ENCODE data around the gene DVL2. TPM values are rescaled to one million over a fixed set of nuclear protein-coding genes. Genes with fewer than 3 reads are reported as not detected.
A peak's percentile ranks its signal among the peaks of the same experiment; 100 is the strongest.

The DVL2 gene
- total and polyA plus RNA-seq, 2 of the 13 experiments (the other 11 are each of a cell fraction or from before 2014, with no cell fraction given) = 5.7 to 38.2 TPM

DNA sequence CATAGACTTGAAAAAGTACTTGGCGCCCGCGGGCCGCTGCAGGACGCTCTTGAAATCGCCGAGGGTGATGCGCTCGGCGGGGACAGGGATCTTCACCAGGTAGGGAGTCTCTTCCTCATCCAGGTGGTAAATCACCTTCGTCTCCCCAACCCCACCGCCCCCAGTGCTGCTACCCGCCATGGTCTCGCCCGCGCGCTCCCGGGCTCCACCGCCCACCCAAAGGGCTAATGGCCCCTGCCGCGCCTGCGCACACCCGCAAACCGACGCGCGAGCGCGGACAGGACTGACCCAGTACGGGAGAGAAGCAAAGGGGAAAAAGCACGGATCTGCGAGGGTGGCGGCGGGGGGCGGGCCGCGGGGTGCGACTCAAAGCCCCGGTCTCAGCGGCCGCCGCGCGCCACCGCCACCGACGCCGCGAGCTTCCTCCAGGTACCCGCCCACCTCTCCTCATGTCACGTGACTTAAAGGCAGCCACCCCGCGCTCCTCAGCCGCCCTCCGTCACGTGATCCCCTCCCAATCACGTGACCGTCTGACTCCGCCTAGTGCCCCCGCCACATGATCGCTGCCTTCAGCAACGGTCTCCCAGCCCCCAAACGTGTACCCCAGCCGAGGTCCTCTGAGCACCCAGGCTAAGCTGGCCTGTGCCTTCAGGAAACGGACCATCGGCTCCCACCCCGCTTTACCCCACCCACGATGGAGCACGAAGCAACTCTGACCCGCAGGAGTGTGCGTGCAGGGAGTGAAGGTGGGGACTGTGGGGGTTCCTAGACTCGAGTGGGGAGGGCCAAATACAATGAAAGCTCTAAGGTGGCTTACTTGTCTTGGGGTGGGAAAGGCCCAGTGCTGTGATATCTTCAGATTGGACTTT lies at the start of gene DVL2 (continued):
- TF ChIP-seq NFYC (CRISPR knock-in tag; IDR thresholded peaks at IDR 0.05) (peak; percentile 52; the same call in 1 of the 2 replicates), HMGA1 (CRISPR knock-in tag; conservative IDR thresholded peaks at IDR 0.05) (no peak), NONO (IDR thresholded peaks at IDR 0.05) (no peak), NONO (CRISPR knock-in tag; conservative IDR thresholded peaks at IDR 0.05) (peak; percentile 97), ZNF563 (CRISPR knock-in tag; IDR thresholded peaks at IDR 0.05) (peak; percentile 53; the same call in 1 of the 2 replicates), KAT2B (IDR thresholded peaks at IDR 0.05; ENCODE audit: borderline replicate concordance, low read depth, low read length) (no peak), ZNF34 (CRISPR knock-in tag; IDR thresholded peaks at IDR 0.05; ENCODE audit: borderline replicate concordance) (no peak), ZNF446 (CRISPR knock-in tag; IDR thresholded peaks at IDR 0.05) (peak; percentile 94; the same call in 1 of the 2 replicates), ZNF138 (CRISPR knock-in tag; IDR thresholded peaks at IDR 0.05; ENCODE audit: low read depth) (peak; percentile 92; the same call in 1 of the 2 replicates), KLF12 (CRISPR knock-in tag; IDR thresholded peaks at IDR 0.05; ENCODE audit: borderline replicate concordance) (peak; percentile 86), ZNF569 (CRISPR knock-in tag; IDR thresholded peaks at IDR 0.05; ENCODE audit: borderline replicate concordance) (no peak), ZNF713 (CRISPR knock-in tag; IDR thresholded peaks at IDR 0.05) (peak; percentile 56; the same call in 1 of the 2 replicates), GTF2F1 (IDR thresholded peaks at IDR 0.05; ENCODE audit: low read length) (peak; percentile 97), NFIC (IDR thresholded peaks at IDR 0.05; ENCODE audit: low read length) (peak; percentile 54; the same call in 1 of the 2 replicates), MAFG (CRISPR knock-in tag; IDR thresholded peaks at IDR 0.05) (no peak)
- TF ChIP-seq, protein P1, sequence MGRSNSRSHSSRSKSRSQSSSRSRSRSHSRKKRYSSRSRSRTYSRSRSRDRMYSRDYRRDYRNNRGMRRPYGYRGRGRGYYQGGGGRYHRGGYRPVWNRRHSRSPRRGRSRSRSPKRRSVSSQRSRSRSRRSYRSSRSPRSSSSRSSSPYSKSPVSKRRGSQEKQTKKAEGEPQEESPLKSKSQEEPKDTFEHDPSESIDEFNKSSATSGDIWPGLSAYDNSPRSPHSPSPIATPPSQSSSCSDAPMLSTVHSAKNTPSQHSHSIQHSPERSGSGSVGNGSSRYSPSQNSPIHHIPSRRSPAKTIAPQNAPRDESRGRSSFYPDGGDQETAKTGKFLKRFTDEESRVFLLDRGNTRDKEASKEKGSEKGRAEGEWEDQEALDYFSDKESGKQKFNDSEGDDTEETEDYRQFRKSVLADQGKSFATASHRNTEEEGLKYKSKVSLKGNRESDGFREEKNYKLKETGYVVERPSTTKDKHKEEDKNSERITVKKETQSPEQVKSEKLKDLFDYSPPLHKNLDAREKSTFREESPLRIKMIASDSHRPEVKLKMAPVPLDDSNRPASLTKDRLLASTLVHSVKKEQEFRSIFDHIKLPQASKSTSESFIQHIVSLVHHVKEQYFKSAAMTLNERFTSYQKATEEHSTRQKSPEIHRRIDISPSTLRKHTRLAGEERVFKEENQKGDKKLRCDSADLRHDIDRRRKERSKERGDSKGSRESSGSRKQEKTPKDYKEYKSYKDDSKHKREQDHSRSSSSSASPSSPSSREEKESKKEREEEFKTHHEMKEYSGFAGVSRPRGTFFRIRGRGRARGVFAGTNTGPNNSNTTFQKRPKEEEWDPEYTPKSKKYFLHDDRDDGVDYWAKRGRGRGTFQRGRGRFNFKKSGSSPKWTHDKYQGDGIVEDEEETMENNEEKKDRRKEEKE (IDR thresholded peaks at IDR 0.05) = no peak
- TF ChIP-seq, protein P2, sequence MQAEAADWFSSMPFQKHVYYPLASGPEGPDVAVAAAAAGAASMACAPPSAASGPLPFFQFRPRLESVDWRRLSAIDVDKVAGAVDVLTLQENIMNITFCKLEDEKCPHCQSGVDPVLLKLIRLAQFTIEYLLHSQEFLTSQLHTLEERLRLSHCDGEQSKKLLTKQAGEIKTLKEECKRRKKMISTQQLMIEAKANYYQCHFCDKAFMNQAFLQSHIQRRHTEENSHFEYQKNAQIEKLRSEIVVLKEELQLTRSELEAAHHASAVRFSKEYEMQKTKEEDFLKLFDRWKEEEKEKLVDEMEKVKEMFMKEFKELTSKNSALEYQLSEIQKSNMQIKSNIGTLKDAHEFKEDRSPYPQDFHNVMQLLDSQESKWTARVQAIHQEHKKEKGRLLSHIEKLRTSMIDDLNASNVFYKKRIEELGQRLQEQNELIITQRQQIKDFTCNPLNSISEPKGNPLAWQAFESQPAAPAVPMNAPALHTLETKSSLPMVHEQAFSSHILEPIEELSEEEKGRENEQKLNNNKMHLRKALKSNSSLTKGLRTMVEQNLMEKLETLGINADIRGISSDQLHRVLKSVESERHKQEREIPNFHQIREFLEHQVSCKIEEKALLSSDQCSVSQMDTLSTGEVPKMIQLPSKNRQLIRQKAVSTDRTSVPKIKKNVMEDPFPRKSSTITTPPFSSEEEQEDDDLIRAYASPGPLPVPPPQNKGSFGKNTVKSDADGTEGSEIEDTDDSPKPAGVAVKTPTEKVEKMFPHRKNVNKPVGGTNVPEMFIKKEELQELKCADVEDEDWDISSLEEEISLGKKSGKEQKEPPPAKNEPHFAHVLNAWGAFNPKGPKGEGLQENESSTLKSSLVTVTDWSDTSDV (CRISPR knock-in tag; IDR thresholded peaks at IDR 0.05) = peak; percentile 71; the same call in 1 of the 2 replicates
- TF ChIP-seq, protein P3, sequence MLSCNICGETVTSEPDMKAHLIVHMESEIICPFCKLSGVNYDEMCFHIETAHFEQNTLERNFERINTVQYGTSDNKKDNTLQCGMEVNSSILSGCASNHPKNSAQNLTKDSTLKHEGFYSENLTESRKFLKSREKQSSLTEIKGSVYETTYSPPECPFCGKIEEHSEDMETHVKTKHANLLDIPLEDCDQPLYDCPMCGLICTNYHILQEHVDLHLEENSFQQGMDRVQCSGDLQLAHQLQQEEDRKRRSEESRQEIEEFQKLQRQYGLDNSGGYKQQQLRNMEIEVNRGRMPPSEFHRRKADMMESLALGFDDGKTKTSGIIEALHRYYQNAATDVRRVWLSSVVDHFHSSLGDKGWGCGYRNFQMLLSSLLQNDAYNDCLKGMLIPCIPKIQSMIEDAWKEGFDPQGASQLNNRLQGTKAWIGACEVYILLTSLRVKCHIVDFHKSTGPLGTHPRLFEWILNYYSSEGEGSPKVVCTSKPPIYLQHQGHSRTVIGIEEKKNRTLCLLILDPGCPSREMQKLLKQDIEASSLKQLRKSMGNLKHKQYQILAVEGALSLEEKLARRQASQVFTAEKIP (CRISPR knock-in tag; IDR thresholded peaks at IDR 0.05; ENCODE audit: borderline replicate concordance) = no peak
- TF ChIP-seq, protein P4, sequence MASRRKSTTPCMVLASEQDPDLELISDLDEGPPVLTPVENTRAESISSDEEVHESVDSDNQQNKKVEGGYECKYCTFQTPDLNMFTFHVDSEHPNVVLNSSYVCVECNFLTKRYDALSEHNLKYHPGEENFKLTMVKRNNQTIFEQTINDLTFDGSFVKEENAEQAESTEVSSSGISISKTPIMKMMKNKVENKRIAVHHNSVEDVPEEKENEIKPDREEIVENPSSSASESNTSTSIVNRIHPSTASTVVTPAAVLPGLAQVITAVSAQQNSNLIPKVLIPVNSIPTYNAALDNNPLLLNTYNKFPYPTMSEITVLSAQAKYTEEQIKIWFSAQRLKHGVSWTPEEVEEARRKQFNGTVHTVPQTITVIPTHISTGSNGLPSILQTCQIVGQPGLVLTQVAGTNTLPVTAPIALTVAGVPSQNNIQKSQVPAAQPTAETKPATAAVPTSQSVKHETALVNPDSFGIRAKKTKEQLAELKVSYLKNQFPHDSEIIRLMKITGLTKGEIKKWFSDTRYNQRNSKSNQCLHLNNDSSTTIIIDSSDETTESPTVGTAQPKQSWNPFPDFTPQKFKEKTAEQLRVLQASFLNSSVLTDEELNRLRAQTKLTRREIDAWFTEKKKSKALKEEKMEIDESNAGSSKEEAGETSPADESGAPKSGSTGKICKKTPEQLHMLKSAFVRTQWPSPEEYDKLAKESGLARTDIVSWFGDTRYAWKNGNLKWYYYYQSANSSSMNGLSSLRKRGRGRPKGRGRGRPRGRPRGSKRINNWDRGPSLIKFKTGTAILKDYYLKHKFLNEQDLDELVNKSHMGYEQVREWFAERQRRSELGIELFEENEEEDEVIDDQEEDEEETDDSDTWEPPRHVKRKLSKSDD (CRISPR knock-in tag; IDR thresholded peaks at IDR 0.05; ENCODE audit: low read depth) = no peak

All from HepG2 (cell line).